Measurements from ENCODE around the gene CYGB.

CYGB gene

GRCh38 chr17:76550712-76551615, 13.5 kb upstream of the CYGB start:
- no peak for DNase-seq (ENCODE audit: low spot score)

- no peak for DNase-seq (ENCODE audit: low spot score)
Measured at GRCh38 chr17:76549539-76549938, 12.0 kb upstream of the CYGB start.

DNA sequence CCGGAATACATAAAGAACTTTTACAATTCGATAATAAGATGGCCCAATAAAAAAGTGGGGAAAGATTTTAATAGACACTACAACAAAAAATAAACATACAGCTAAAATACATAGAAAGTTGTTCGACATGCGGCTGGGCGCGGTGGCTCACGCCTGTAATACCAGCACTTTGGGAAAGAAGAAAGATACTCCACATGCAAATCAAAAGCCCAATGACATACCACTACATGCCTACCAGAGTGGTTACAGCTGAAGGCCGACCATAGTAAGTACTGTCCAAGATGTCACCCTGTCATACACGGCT, 11.7 kb upstream of the CYGB start:
- no peak for DNase-seq (ENCODE audit: low spot score)

- DNase-seq (ENCODE audit: low spot score) = no peak
Measured at GRCh38 chr17:76548378-76549214, 11.1 kb upstream of the CYGB start.

DNA sequence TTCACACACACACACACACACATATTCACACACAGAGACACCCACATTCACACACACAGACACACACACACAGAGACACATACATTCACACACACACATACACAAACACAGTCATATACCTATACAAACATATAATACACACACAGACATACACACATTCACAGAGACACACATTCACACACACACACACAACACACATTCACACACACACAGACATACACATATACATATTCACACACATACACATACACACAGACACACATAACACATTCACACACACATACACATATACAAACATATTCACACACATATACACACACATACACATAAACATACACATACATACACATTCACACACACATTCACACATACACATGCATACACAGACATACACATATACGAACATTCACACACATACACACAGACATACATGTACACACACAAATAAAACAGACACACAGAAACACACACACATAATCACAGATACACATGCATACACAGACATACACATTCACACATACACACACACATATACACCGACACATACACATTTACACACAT, 10.2 kb upstream of the CYGB start:
- DNase-seq (ENCODE audit: low spot score) = no peak

- peak; percentile 50 for DNase-seq (ENCODE audit: low spot score)
Measured at GRCh38 chr17:76547183-76547641, 9.7 kb upstream of the CYGB start.

DNA sequence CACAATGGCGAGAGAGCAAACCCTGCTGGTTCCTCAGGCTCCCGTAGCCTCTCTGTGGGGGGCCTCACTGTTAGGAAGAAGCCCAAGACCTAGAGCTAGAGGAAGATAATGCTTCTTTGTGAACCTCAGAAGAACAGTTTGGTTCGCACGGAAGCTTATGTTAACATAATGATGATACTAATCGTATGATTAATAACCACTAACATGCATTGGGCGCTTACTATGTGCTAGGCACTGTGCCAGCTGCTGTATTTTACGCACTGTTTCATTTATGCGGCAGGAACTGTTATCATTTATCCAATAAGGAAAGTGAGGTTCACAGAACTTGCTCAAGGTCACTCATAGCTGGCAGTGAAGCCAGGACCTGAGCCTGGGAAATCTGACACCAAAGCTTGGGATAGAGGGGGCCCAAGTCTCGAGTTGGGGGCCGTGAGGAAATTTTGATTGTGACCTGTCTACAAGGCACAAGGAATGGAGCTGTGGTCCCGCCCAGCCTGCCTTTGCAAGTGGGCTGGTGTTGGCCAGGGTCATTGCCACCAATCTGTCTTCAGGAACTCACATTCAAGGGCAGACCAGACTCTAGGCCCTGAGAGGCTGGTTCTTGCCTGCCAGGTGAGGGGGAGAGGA, 9.2 kb upstream of the CYGB start:
- no peak for DNase-seq (ENCODE audit: low spot score)

- no peak for DNase-seq (ENCODE audit: low spot score)
Measured at GRCh38 chr17:76545918-76546555, 8.5 kb upstream of the CYGB start.

DNA sequence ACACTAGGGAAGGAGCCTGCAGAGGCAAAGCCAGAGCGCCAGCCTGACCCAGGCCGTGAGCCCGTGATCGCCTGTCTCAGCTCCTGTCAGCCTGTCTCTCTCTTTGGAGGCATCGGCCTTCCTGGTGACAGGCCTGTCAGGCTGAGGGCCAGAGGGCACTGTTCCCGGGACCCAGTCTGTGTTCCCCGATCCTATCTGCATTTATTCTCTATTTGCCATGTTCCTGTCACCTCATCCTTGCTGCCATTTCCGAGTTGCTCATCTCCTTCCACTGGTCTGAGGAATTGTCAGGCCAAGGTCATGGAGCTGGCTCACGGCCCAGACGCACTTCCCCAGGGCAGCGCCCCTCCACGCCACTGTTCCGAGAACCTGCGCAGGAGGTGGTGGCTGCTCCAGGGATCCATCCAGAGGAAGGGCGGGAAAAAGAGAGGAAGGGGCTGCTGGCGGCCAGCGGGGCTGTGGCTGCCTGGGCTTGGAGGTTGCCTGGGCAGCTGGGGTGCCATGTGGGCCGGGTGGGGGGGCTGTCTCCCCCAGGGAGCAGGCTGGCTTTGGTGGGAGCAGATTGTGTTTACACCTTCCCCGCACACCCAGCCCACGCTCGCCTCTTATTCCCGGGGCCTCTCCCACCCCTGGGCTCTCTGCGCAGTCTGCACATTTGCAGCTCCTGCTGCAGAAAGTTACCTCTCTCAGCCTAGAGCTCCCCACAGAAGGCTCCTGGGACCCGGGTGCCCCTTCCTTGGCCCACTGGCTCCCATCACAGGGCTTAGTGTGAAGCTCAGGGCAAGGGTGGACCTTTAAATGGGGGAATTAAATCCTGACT, 7.2 kb upstream of the CYGB start:
- DNase-seq (ENCODE audit: low spot score) = no peak

DNA sequence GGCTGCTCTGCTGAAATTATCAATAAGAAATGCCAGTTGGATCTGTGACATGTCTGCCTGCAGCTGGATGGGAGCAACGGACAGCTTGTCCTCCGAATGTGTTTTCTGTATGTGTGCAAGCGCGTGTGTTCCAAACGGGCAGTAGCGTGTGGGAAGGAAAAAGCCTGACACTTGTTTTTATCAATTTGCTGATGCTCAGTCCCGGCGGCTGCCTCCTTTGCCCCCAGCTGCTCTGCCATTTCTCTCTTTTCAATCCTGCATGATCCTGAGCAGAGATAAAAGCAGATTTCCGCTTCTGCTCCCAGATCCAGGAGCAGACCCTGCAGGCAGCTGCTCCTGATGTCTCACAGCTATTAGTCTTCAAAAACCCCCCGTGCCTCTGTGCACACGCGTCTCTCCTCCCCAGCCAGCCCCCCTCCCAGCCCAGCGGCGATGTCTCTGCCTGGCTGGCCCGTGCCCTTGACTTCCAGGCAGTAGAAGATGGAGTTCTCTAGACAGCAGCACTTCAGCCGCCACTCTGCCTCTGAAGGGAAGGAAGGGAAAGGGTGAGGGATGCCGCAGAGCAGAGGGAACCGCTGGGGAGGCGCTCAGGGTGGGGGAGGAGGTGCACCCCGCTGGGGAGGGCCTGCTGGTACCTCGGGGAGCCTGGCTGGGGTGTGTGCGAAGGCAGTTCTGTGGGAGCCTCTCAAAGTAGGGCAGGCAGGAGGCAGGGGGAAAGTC, 6.5 kb upstream of the CYGB start:
- DNase-seq (ENCODE audit: low spot score) = no peak

DNA sequence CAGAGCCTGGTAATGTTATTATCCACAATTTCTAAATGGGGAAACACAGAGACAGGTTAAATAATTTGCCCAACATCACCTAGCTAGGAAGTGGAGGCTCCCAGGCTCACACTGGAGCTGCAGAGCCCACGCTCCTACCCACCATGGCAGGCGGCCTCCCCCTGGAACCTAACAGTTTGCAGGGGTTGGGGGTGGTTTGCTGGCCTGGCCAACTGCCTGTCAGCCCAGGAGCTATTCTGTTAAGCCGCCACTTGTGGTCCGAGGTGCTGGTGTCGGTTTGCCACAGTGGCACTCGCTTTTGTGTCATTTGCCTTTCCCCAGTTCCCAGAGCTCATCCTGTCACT, 5.9 kb upstream of the CYGB start:
- DNase-seq (ENCODE audit: low spot score) = no peak

GRCh38 chr17:76542984-76543383, 5.5 kb upstream of the CYGB start:
- DNase-seq (ENCODE audit: low spot score) = no peak

- no peak for DNase-seq (ENCODE audit: low spot score)
Measured at GRCh38 chr17:76542566-76542971, 5.1 kb upstream of the CYGB start.

- DNase-seq (ENCODE audit: low spot score) = no peak
Measured at GRCh38 chr17:76541739-76542454, 4.4 kb upstream of the CYGB start.

- no peak for DNase-seq (ENCODE audit: low spot score)
Measured at GRCh38 chr17:76540381-76541300, 3.1 kb upstream of the CYGB start.

DNA sequence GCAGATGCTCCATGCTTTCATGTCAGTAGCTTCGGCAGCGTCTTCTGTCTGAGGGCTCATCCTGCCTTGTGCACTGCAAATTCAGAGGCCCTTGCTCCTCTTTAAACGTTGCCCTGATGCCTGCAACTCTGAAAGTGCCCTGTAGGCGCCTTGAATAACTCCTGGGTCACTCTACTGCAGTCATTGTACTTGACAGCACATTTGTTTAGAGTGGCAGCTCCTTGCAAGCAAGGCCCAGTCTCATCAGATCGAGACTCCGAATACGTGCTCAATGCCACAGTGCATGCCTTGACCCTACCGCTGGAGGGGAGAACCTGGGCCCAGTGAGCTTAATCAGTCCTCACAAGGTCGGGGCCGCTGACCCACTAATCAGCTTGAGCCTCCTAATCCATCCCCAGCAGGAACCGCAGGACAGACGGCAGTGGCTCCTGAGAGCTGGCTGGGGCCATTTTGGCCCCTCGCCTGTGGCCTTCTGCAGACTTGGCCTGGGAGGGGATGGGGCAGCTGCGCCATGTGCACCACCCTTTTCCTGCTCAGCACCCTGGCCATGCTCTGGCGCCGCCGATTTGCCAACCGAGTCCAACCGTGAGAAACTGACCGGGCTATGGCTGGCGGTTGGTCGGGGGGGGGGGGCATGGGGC, 2.2 kb upstream of the CYGB start, which contains the start of gene PRCD:
Gene PRCD, plus strand, starts transcription at position 414 of the 641 bp plus-strand sequence. Its CDS starts 98 bp downstream, at position 512.
- no peak for DNase-seq (ENCODE audit: low spot score)

GRCh38 chr17:76538941-76539570, 1.5 kb upstream of the CYGB start:
- DNase-seq (ENCODE audit: low spot score) = no peak

All from hematopoietic multipotent progenitor cell treated with erythropoietin and hydrocortisone succinate and interleukin-3 and kit ligand, for 17 days (in vitro differentiated cells).